ENCODE data around the gene TTLL11. TPM values are rescaled to one million over a fixed set of nuclear protein-coding genes. Genes with fewer than 3 reads are reported as not detected.
A peak's percentile ranks its signal among the peaks of the same experiment; 100 is the strongest.

The TTLL11 gene
- total and polyA plus RNA-seq, 4 donors = 3.6 to 7.8 (median 5.9) TPM

GRCh38 chr9:121816449-121816817 lies 276.7 kb downstream of the TTLL11 start:
- Histone ChIP-seq H3K9me3 (ENCODE audit: control insufficient read depth in 4 of 4, insufficient read depth in 3 of 4, low read length in 3 of 4) (no peaks in the 10 kb centered on the region), H3K4me3 (no peak overlapping the region), H3K9ac (ENCODE audit: insufficient read depth in 1 of 2, low read length in 2 of 2) (no peak overlapping the region), H3K36me3 (ENCODE audit: control insufficient read depth in 4 of 4, insufficient read depth in 4 of 4, low read length in 4 of 4) (peaks cover 0 to 2% (median 0%) of the 10 kb centered on the region in 4 donors), H3K27me3 (ENCODE audit: control insufficient read depth in 3 of 3, insufficient read depth in 3 of 3, low read length in 2 of 3) (peaks cover 0 to 10% (median 0%) of the 10 kb centered on the region in 3 donors), H3K27ac (ENCODE audit: low read depth in 1 of 2, low read length in 1 of 2) (no peak overlapping the region), H3K4me1 (ENCODE audit: control insufficient read depth in 5 of 5, insufficient read depth in 5 of 5, low read length in 5 of 5) (peaks cover 0 to 15% (median 0%) of the 10 kb centered on the region in 5 donors)
- ATAC-seq (ENCODE audit: insufficient read depth, low FRiP score) (no peak), DNase-seq (no peak)
- no peak for TF ChIP-seq CTCF (IDR thresholded peaks at IDR 0.05; ENCODE audit: control extremely low read depth, extremely low read depth)
- 88 to 96% methylated on average over 23 of the region's 23 CpGs for WGBS, 2 donors

- H3K27ac ChIP-seq (ENCODE audit: low read depth in 1 of 2, low read length in 1 of 2) = no peak overlapping the region
- H3K9ac ChIP-seq (ENCODE audit: insufficient read depth in 1 of 2, low read length in 2 of 2) = no peak overlapping the region
- H3K9me3 ChIP-seq (ENCODE audit: control insufficient read depth in 4 of 4, insufficient read depth in 3 of 4, low read length in 3 of 4) = no peaks in the 10 kb centered on the region
- DNase-seq (peak in 2 of 3 donors; percentile 46 to 48), ATAC-seq (ENCODE audit: insufficient read depth, low FRiP score) (no peak)
- no peaks in the 10 kb centered on the region for H3K36me3 ChIP-seq (ENCODE audit: control insufficient read depth in 4 of 4, insufficient read depth in 4 of 4, low read length in 4 of 4)
- TF ChIP-seq CTCF (IDR thresholded peaks at IDR 0.05; ENCODE audit: control extremely low read depth, extremely low read depth) = no peak
- WGBS, 2 donors = 88 to 89% methylated on average over 31 of the region's 31 CpGs
- H3K27me3 ChIP-seq (ENCODE audit: control insufficient read depth in 3 of 3, insufficient read depth in 3 of 3, low read length in 2 of 3) = peaks cover 0 to 10% (median 0%) of the 10 kb centered on the region in 3 donors
- peaks cover 0 to 15% (median 0%) of the 10 kb centered on the region in 5 donors for H3K4me1 ChIP-seq (ENCODE audit: control insufficient read depth in 5 of 5, insufficient read depth in 5 of 5, low read length in 5 of 5)
- no peak overlapping the region for H3K4me3 ChIP-seq
Measured at GRCh38 chr9:121815546-121816448, 277.3 kb downstream of the TTLL11 start.

GRCh38 chr9:121815084-121815483 lies 278.0 kb downstream of the TTLL11 start:
- no peak for ATAC-seq (ENCODE audit: insufficient read depth, low FRiP score)
- H3K27ac ChIP-seq (ENCODE audit: low read depth in 1 of 2, low read length in 1 of 2) = no peak overlapping the region
- no peaks in the 10 kb centered on the region for H3K9me3 ChIP-seq (ENCODE audit: control insufficient read depth in 4 of 4, insufficient read depth in 3 of 4, low read length in 3 of 4)
- no peak for TF ChIP-seq CTCF (IDR thresholded peaks at IDR 0.05; ENCODE audit: control extremely low read depth, extremely low read depth)
- DNase-seq = no peak
- H3K36me3 ChIP-seq (ENCODE audit: control insufficient read depth in 4 of 4, insufficient read depth in 4 of 4, low read length in 4 of 4) = no peaks in the 10 kb centered on the region
- H3K4me3 ChIP-seq = no peak overlapping the region
- WGBS, 2 donors = 89 to 93% methylated on average over 6 of the region's 6 CpGs
- peaks cover 0 to 10% (median 0%) of the 10 kb centered on the region in 3 donors for H3K27me3 ChIP-seq (ENCODE audit: control insufficient read depth in 3 of 3, insufficient read depth in 3 of 3, low read length in 2 of 3)
- no peak overlapping the region for H3K9ac ChIP-seq (ENCODE audit: insufficient read depth in 1 of 2, low read length in 2 of 2)
- H3K4me1 ChIP-seq (ENCODE audit: control insufficient read depth in 5 of 5, insufficient read depth in 5 of 5, low read length in 5 of 5) = peaks cover 0 to 15% (median 0%) of the 10 kb centered on the region in 5 donors
